ENCODE data around the gene WNT10A. TPM values are rescaled to one million over a fixed set of nuclear protein-coding genes. Genes with fewer than 3 reads are reported as not detected.

Gene WNT10A
- total RNA-seq, 1 donor from 2014 or later, result not detected

- intact Hi-C loops (cut with micrococcal nuclease), result no loop called here
- Histone ChIP-seq H3K4me1 (peaks cover 5% of the 10 kb centered on the region), H3K36me3 (no peaks in the 10 kb centered on the region), H3K4me3 (no peak overlapping the region), H3K27ac (replicated peaks) (no peak overlapping the region), H3K27me3 (ENCODE audit: low read depth) (peaks cover 73% of the 10 kb centered on the region), H3K9me3 (replicated peaks) (no peaks in the 10 kb centered on the region)
- no peak for TF ChIP-seq CTCF (IDR thresholded peaks at IDR 0.05; ENCODE audit: borderline replicate concordance)
- no peak for DNase-seq
Observed at GRCh38 chr2:218849721-218850120, 30.9 kb upstream of the WNT10A start.

GRCh38 chr2:218850796-218851195 lies 29.9 kb upstream of the WNT10A start:
- Histone ChIP-seq H3K4me3 (no peak overlapping the region), H3K27me3 (ENCODE audit: low read depth) (peaks cover 84% of the 10 kb centered on the region), H3K36me3 (no peaks in the 10 kb centered on the region), H3K4me1 (peaks cover 5% of the 10 kb centered on the region), H3K27ac (replicated peaks) (no peak overlapping the region), H3K9me3 (replicated peaks) (no peaks in the 10 kb centered on the region)
- intact Hi-C loops (cut with micrococcal nuclease), result no loop called here
- no peak for DNase-seq
- no peak for TF ChIP-seq CTCF (IDR thresholded peaks at IDR 0.05; ENCODE audit: borderline replicate concordance)

GRCh38 chr2:218851286-218851685 lies 29.4 kb upstream of the WNT10A start:
- H3K27me3 ChIP-seq (ENCODE audit: low read depth), result peaks cover 89% of the 10 kb centered on the region
- TF ChIP-seq CTCF (IDR thresholded peaks at IDR 0.05; ENCODE audit: borderline replicate concordance), result no peak
- intact Hi-C loops (cut with micrococcal nuclease), result no loop called here

DNA sequence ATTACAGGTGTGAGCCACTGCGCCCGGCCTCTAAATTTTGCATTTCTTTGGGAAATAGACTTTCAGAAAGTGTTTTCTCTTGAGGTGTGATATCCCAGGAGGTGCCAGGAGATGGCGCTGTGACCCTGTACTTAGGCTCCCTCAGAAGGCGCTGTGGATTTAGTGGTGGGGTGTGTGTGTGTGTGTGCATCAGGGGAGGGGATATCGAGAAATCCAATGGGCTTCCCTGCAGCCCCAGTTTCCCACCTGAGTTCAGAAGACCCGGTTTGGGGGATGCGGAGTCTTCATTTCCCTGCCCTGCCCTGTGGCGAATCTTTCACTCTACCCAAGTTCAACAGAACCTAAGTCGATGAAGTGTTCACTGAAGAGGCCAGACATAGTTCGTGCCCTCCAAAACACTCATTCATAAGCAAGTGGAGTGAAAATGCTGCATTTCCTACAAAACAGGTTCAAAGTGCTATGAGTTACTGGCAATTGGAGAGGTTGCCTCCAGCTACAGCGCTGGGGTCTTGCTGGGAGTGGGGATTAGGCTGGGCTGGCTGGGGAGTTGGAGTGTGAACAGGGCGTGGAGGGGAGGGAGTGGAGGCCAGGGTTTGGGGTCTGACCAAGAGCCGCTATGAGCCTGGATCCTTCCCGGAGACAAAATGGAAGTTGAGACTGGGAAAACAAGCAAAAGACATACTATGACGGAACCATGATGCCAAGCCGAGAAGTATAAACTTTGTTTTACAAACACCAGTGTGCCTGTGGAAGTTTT lies 27.6 kb upstream of the WNT10A start:
- Histone ChIP-seq H3K27me3 (ENCODE audit: low read depth) (peaks cover 98% of the 10 kb centered on the region), H3K36me3 (no peaks in the 10 kb centered on the region), H3K4me1 (peaks cover 7% of the 10 kb centered on the region), H3K4me3 (no peak overlapping the region), H3K9me3 (replicated peaks) (no peaks in the 10 kb centered on the region), H3K27ac (replicated peaks) (no peak overlapping the region)
- intact Hi-C loops (cut with micrococcal nuclease), result no loop called here
- TF ChIP-seq CTCF (IDR thresholded peaks at IDR 0.05; ENCODE audit: borderline replicate concordance), result peak; percentile 75
- DNase-seq, result peak; percentile 50

More at GRCh38 chr2:218851286-218851685, 29.4 kb upstream of the WNT10A start:
- Histone ChIP-seq H3K36me3 (no peaks in the 10 kb centered on the region), H3K9me3 (replicated peaks) (no peaks in the 10 kb centered on the region), H3K27ac (replicated peaks) (no peak overlapping the region), H3K4me3 (no peak overlapping the region), H3K4me1 (peaks cover 5% of the 10 kb centered on the region)
- DNase-seq, result no peak

DNA sequence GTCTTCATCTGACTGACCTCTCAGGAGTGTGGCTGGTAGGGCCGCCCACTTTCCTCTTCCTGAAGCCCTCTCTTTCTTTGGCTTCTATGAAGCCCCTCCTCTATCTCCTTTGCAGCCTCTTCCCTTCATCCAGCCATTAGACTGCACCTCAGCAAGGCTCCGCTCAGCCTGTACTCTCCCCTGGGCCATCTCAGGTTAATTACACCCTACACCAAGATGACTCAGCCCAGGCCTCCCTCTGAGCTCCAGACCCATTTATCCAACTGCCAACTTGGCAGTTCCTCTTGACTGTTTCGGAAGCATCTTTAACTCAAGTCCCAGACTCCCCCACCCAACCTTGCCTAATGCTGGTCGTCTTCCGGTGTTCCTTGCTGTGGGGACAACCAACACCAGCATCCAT lies 26.9 kb upstream of the WNT10A start:
- intact Hi-C loops (cut with micrococcal nuclease), result no loop called here
- no peak overlapping the region for H3K27ac ChIP-seq (replicated peaks)

More for the DNA sequence above, 26.9 kb upstream of the WNT10A start:
- H3K4me3 ChIP-seq, result no peak overlapping the region
- H3K4me1 ChIP-seq, result peaks cover 8% of the 10 kb centered on the region
- DNase-seq, result no peak
- H3K36me3 ChIP-seq, result no peaks in the 10 kb centered on the region
- H3K27me3 ChIP-seq (ENCODE audit: low read depth), result peaks cover 98% of the 10 kb centered on the region
- TF ChIP-seq CTCF (IDR thresholded peaks at IDR 0.05; ENCODE audit: borderline replicate concordance), result no peak
- no peaks in the 10 kb centered on the region for H3K9me3 ChIP-seq (replicated peaks)
